ENCODE results near the gene ADA. TPM values are rescaled to one million over a fixed set of nuclear protein-coding genes. Genes with fewer than 3 reads are reported as not detected.

The ADA gene
- total RNA-seq, 1 donor from 2014 or later: 25.3 TPM

DNA sequence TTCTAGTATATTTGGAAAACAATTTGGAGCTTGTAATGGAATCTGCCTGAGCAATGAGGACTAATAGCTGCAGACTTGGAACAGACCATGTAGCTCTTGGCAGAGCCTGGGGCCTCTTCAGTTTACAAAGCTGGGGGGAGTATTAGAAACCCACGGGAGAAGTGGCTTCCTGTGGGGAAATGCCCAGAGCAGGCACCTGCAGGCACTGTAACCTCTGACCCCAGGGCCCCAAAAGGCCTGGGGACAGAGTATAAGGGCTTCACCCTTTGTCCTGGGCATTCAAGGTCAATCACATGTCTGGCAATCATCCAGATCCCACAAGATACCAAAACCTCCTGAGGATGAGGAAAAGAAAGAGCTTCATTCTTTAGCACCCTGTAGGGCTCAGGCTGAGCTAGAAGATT is 49.7 kb downstream of the ADA start:
- peaks cover 68% of the 10 kb centered on the region for H3K4me1 ChIP-seq
- H3K4me3 ChIP-seq: no peak overlapping the region
- peak overlapping the region; percentile 98 for H3K27ac ChIP-seq
- intact Hi-C loops (cut with DNase I): loop anchor here (5.0 kb wide), 1 partner anchor 70 kb away; no protein-coding TSS in a partner anchor
- TF ChIP-seq POLR2AphosphoS5 (IDR thresholded peaks at IDR 0.05; ENCODE audit: insufficient read depth in 1 of 2, low read depth in 1 of 2): peak in 1 of 2 donors; percentile 78
- TF ChIP-seq POLR2A (IDR thresholded peaks at IDR 0.05): no peak
- TF ChIP-seq, protein P1, sequence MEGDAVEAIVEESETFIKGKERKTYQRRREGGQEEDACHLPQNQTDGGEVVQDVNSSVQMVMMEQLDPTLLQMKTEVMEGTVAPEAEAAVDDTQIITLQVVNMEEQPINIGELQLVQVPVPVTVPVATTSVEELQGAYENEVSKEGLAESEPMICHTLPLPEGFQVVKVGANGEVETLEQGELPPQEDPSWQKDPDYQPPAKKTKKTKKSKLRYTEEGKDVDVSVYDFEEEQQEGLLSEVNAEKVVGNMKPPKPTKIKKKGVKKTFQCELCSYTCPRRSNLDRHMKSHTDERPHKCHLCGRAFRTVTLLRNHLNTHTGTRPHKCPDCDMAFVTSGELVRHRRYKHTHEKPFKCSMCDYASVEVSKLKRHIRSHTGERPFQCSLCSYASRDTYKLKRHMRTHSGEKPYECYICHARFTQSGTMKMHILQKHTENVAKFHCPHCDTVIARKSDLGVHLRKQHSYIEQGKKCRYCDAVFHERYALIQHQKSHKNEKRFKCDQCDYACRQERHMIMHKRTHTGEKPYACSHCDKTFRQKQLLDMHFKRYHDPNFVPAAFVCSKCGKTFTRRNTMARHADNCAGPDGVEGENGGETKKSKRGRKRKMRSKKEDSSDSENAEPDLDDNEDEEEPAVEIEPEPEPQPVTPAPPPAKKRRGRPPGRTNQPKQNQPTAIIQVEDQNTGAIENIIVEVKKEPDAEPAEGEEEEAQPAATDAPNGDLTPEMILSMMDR (IDR thresholded peaks at IDR 0.05): no peak
- DNase-seq (ENCODE audit: extremely low spot score in 2 of 2): no peak
- no peaks in the 10 kb centered on the region for H3K27me3 ChIP-seq
- no peaks in the 10 kb centered on the region for H3K9me3 ChIP-seq
- no peaks in the 10 kb centered on the region for H3K36me3 ChIP-seq

DNA sequence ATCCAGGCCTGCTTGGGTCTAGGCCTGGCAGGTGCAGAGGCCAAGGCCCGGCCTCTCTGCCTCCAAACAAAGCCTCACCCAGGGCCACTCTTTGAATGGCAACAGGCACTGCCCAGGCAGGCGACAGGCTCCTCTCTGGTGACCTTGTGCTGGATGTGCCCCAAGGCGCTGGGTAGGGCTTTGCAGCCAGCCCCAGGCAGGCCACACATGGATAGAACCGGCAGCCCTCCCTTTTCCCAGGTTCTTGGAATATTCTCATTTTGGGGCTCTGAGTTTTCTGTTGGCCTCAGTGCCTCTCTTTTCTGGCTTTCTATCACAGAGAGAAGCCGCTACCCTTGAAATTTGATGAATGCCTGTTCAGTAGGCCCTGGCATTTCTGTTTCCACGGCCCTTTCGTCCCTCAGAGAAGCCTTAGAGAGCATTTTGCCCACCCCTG is 50.2 kb downstream of the ADA start:
- no peaks in the 10 kb centered on the region for H3K27me3 ChIP-seq
- H3K27ac ChIP-seq: peak overlapping the region; percentile 98
- H3K4me3 ChIP-seq: no peak overlapping the region
- no peaks in the 10 kb centered on the region for H3K36me3 ChIP-seq
- peaks cover 73% of the 10 kb centered on the region for H3K4me1 ChIP-seq
- TF ChIP-seq, protein P1 (IDR thresholded peaks at IDR 0.05): no peak
- TF ChIP-seq POLR2A (IDR thresholded peaks at IDR 0.05) (no peak), POLR2AphosphoS5 (IDR thresholded peaks at IDR 0.05; ENCODE audit: insufficient read depth in 1 of 2, low read depth in 1 of 2) (no peak)
- no peaks in the 10 kb centered on the region for H3K9me3 ChIP-seq
- DNase-seq (ENCODE audit: extremely low spot score in 2 of 2): no peak
- intact Hi-C loops (cut with DNase I): loop anchor here (5.0 kb wide), 1 partner anchor 69 kb away; no protein-coding TSS in a partner anchor

DNA sequence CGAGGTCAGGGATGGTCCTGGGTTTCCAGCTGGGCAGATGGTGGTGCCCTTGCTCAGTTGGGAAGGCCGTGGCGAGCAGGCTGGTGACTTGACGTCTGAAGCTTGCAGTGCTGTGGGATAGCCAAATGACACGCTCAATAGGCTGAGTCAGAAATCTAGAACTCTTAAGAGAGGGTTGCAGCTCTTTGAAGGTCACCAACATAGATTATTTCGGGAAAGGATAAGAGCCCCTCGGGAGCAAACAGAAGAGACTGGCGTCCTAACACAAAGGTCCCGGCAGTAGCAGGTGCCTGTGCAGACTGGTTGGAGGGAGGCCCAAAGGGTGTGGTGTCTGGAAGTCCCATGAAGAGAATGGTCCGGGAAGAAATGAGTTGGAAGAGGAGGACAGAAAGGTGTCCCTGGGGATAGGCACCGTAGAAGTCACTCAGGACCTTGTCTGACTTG is 50.7 kb downstream of the ADA start:
- H3K9me3 ChIP-seq: no peaks in the 10 kb centered on the region
- intact Hi-C loops (cut with DNase I): loop anchor here (5.0 kb wide), 1 partner anchor 68 kb away; no protein-coding TSS in a partner anchor
- H3K4me1 ChIP-seq: peaks cover 75% of the 10 kb centered on the region
- H3K27me3 ChIP-seq: no peaks in the 10 kb centered on the region
- no peaks in the 10 kb centered on the region for H3K36me3 ChIP-seq
- no peak overlapping the region for H3K4me3 ChIP-seq
- no peak for TF ChIP-seq POLR2A (IDR thresholded peaks at IDR 0.05)
- TF ChIP-seq, protein P1 (IDR thresholded peaks at IDR 0.05): no peak
- TF ChIP-seq POLR2AphosphoS5 (IDR thresholded peaks at IDR 0.05; ENCODE audit: insufficient read depth in 1 of 2, low read depth in 1 of 2): no peak
- peak overlapping the region; percentile 98 for H3K27ac ChIP-seq
- DNase-seq (ENCODE audit: extremely low spot score in 2 of 2): no peak

DNA sequence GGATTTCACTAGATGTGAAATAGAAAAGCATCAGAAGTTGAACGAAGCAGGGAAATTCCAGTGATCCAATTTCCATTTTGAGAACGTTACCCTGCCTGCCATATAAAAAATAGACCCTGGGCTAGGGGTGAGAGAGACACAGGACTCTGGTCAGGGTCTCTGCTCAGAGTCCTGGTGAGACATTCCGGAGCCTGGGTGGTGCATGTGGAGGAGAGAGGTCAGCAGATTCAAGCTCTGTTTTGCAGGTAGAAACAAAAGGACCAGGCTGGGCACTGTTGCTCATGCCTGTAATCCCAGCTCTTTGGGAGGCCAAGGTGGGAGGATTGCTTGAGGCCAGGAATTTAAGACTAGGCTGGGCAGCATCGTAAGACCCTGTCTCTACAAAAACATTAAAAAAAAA is 51.2 kb downstream of the ADA start:
- intact Hi-C loops (cut with DNase I): loop anchor here (5.0 kb wide), 1 partner anchor 68 kb away; no protein-coding TSS in a partner anchor
- H3K36me3 ChIP-seq: no peaks in the 10 kb centered on the region
- H3K27ac ChIP-seq: peak overlapping the region; percentile 98
- peaks cover 76% of the 10 kb centered on the region for H3K4me1 ChIP-seq
- no peaks in the 10 kb centered on the region for H3K9me3 ChIP-seq
- TF ChIP-seq, protein P1 (IDR thresholded peaks at IDR 0.05): no peak
- TF ChIP-seq POLR2AphosphoS5 (IDR thresholded peaks at IDR 0.05; ENCODE audit: insufficient read depth in 1 of 2, low read depth in 1 of 2) (no peak), POLR2A (IDR thresholded peaks at IDR 0.05) (no peak)
- DNase-seq (ENCODE audit: extremely low spot score in 2 of 2): no peak
- no peaks in the 10 kb centered on the region for H3K27me3 ChIP-seq
- H3K4me3 ChIP-seq: no peak overlapping the region

DNA sequence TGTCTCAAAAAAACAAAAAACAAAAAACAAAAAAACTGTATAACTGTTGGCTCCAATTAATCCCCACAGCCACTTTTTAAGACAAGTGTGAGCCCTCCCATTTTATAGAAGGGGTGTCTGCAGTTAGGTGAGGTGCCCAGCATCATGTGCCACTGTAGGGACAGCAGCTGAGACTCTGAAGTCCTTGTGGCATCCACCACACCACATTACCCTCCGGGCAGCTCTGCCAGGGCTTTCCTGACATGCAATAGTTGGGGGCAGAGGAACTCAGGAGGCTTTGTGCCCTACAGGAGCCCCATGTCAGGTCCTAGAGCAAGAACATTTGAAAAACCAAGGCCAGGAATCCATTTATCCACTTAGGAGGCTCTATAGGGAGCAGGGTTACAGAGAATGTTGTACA is 51.8 kb downstream of the ADA start:
- Histone ChIP-seq H3K27ac (peak overlapping the region; percentile 98), H3K4me1 (peaks cover 82% of the 10 kb centered on the region), H3K4me3 (no peak overlapping the region), H3K36me3 (no peaks in the 10 kb centered on the region), H3K9me3 (no peaks in the 10 kb centered on the region), H3K27me3 (no peaks in the 10 kb centered on the region)
- intact Hi-C loops (cut with DNase I): loop anchor here (5.0 kb wide), 1 partner anchor 67 kb away; no protein-coding TSS in a partner anchor
- DNase-seq (ENCODE audit: extremely low spot score in 2 of 2): no peak
- no peak for TF ChIP-seq POLR2AphosphoS5 (IDR thresholded peaks at IDR 0.05; ENCODE audit: insufficient read depth in 1 of 2, low read depth in 1 of 2)
- no peak for TF ChIP-seq POLR2A (IDR thresholded peaks at IDR 0.05)
- TF ChIP-seq, protein P1 (IDR thresholded peaks at IDR 0.05): no peak
